Esophagus muscularis mucosa (tissue), 3 donors: ENCODE results near the gene GNPTAB.

ENCODE experiments used
- POLR2A ChIP-seq: fragments of 450-650 bp; IDR thresholded peaks from one replicate; pipeline ENCODE4 v1.6.1; 2017; ENCODE audit warnings: antibody characterized with exemption, moderate library complexity, mild to moderate bottlenecking, low read depth
- POLR2AphosphoS5 ChIP-seq, 2 donors: sonication (generic); formaldehyde crosslinking; IDR thresholded peaks; one replicate each; pipeline ENCODE4 v1.6.1; 2017; ENCODE audit warnings: antibody characterized with exemption in 2 of 2
- TF ChIP-seq, protein P1 (sequence below), 3 experiments: fragments of 200-600 bp in 2 of 3; fragments of 450-650 bp in 1 of 3; sonication (generic) in 2 of 3; IDR thresholded peaks; one replicate each; pipeline ENCODE4 v1.5.1; 2017 to 2019; ENCODE audit warnings: antibody characterized with exemption in 3 of 3, mild to moderate bottlenecking in 2 of 3, moderate library complexity in 1 of 3

DNA sequence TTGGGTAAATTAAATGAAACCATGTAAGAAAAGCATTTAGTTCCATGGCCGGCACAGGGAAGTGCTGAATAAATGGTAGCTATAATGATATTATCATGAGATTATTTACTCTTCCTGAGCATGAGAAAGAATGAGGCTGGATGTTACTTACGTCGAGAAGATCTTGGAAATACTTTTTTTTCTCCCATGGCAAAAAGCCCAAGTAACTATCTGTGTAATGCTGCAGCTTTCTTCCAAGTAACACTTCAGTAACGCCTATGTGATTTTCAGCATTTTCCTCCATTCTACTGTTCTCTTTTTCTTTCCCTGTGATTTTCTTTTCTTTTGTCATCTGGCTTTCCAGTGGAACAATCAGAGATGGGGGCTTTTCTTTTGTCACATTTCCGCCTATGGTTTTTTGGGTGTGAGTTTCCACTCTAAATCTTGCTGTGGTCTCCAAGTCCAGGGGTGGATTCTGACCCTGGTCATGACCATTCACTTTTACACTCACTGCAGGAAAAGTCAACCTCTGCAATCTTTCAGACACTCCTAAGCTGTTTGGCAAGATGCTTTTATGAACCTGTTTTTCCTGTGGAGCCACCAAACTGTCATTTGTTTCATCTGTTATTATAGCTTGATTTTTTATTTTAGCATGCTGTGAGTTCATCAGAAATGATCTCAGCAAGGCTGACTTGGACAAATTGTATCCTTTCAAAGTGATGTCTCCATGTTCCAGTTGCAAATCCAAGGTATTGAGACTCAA, 66.5 kb downstream of the GNPTAB start:
- TF ChIP-seq, protein P1, sequence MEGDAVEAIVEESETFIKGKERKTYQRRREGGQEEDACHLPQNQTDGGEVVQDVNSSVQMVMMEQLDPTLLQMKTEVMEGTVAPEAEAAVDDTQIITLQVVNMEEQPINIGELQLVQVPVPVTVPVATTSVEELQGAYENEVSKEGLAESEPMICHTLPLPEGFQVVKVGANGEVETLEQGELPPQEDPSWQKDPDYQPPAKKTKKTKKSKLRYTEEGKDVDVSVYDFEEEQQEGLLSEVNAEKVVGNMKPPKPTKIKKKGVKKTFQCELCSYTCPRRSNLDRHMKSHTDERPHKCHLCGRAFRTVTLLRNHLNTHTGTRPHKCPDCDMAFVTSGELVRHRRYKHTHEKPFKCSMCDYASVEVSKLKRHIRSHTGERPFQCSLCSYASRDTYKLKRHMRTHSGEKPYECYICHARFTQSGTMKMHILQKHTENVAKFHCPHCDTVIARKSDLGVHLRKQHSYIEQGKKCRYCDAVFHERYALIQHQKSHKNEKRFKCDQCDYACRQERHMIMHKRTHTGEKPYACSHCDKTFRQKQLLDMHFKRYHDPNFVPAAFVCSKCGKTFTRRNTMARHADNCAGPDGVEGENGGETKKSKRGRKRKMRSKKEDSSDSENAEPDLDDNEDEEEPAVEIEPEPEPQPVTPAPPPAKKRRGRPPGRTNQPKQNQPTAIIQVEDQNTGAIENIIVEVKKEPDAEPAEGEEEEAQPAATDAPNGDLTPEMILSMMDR (IDR thresholded peaks at IDR 0.05), result no peak
- TF ChIP-seq POLR2A (no peak), POLR2AphosphoS5 (IDR thresholded peaks at IDR 0.05) (no peak)
